ENCODE data around the gene EPB41L3. TPM values are rescaled to one million over a fixed set of nuclear protein-coding genes. Genes with fewer than 3 reads are reported as not detected.

Gene EPB41L3
- total RNA-seq, 1 donor from 2014 or later = 90.9 TPM

DNA sequence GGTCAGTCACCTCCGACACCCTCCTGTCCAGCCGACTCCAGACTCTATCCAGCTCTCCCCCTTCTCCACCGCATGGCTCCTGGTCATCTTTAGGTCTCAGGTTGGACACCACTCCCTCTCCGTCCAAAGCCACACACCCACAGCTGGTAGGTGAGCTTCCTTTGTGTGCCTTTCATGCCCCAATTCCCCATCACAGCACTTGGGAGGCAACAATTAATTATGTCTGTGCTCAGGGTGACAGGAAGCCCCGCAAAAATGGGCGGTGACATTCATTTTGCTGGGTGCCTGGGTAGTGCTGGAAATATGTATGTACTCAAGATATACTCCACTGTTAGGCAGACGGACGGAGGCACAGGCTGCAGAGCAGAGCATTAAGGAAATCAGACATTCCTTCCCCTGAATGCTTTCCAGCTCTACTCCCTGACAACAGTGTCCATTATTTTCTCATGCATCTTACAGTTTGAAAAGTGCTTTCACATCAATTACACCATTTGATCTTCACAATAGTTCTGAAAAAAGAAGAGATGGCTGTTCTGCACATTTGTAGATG is 13.1 kb downstream of the EPB41L3 start:
- Histone ChIP-seq H3K4me1 (no peaks in the 10 kb centered on the region), H3K4me3 (no peak overlapping the region), H3K27ac (no peak overlapping the region), H3K36me3 (no peaks in the 10 kb centered on the region), H3K9me3 (no peaks in the 10 kb centered on the region), H3K27me3 (no peaks in the 10 kb centered on the region)
- DNase-seq (ENCODE audit: low spot score in 2 of 2) = no peak
- intact Hi-C loops (cut with DNase I) = no loop called here
- TF ChIP-seq, protein P1, sequence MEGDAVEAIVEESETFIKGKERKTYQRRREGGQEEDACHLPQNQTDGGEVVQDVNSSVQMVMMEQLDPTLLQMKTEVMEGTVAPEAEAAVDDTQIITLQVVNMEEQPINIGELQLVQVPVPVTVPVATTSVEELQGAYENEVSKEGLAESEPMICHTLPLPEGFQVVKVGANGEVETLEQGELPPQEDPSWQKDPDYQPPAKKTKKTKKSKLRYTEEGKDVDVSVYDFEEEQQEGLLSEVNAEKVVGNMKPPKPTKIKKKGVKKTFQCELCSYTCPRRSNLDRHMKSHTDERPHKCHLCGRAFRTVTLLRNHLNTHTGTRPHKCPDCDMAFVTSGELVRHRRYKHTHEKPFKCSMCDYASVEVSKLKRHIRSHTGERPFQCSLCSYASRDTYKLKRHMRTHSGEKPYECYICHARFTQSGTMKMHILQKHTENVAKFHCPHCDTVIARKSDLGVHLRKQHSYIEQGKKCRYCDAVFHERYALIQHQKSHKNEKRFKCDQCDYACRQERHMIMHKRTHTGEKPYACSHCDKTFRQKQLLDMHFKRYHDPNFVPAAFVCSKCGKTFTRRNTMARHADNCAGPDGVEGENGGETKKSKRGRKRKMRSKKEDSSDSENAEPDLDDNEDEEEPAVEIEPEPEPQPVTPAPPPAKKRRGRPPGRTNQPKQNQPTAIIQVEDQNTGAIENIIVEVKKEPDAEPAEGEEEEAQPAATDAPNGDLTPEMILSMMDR (IDR thresholded peaks at IDR 0.05) = no peak

GRCh38 chr18:5529471-5529870 is 14.3 kb downstream of the EPB41L3 start:
- Histone ChIP-seq H3K27ac (no peak overlapping the region), H3K4me1 (no peaks in the 10 kb centered on the region), H3K9me3 (no peaks in the 10 kb centered on the region), H3K4me3 (no peak overlapping the region), H3K36me3 (no peaks in the 10 kb centered on the region), H3K27me3 (no peaks in the 10 kb centered on the region)
- intact Hi-C loops (cut with DNase I) = no loop called here
- no peak for DNase-seq (ENCODE audit: low spot score in 2 of 2)
- TF ChIP-seq, protein P1 (IDR thresholded peaks at IDR 0.05) = no peak

DNA sequence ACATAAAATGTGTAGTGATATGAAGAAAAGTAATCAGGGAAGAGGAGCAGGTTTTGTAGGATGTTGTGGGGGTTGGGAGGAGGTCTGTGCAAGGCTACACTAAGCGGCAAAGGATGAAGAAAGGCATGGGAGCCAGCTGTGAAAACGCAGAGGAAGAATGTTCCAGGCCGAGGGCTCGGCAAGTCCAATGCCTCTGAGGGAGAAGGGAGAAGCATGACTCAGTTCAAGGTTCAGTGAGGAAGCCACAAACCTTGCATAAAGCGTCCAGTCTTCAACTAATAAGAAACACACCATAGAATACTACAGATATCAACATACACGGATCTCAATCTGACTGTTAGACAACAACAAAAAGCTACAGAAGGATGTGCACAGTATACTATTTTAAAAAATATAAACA is 16.2 kb downstream of the EPB41L3 start:
- TF ChIP-seq, protein P1 (IDR thresholded peaks at IDR 0.05) = no peak
- H3K27ac ChIP-seq = no peak overlapping the region
- no peak for DNase-seq (ENCODE audit: low spot score in 2 of 2)
- no peaks in the 10 kb centered on the region for H3K4me1 ChIP-seq
- intact Hi-C loops (cut with DNase I) = no loop called here
- no peaks in the 10 kb centered on the region for H3K27me3 ChIP-seq
- H3K4me3 ChIP-seq = no peak overlapping the region
- no peaks in the 10 kb centered on the region for H3K36me3 ChIP-seq
- no peaks in the 10 kb centered on the region for H3K9me3 ChIP-seq

DNA sequence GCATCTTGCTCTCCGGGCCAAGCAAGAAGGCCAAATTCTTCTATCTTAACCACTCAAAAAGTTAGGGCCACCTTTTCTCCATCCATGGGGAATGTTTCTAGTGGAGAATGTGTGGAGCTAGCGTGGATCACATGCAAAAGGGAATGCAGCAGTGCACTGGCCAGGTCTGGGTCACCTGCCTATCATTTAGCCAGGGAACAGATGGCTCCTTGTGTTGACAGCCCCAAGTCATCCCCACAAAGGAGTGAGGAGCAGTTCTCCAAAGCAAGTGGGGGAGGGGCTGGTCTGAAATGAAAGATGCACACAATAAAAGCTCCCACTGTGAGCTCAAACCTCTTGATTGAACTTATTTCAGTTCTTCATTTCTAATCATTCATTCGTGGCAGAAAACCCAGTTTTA is 19.1 kb downstream of the EPB41L3 start:
- intact Hi-C loops (cut with DNase I) = no loop called here
- DNase-seq (ENCODE audit: low spot score in 2 of 2) = no peak
- Histone ChIP-seq H3K27me3 (no peaks in the 10 kb centered on the region), H3K36me3 (no peaks in the 10 kb centered on the region), H3K27ac (no peak overlapping the region), H3K4me1 (no peaks in the 10 kb centered on the region), H3K4me3 (no peak overlapping the region), H3K9me3 (no peaks in the 10 kb centered on the region)
- TF ChIP-seq, protein P1 (IDR thresholded peaks at IDR 0.05) = no peak

DNA sequence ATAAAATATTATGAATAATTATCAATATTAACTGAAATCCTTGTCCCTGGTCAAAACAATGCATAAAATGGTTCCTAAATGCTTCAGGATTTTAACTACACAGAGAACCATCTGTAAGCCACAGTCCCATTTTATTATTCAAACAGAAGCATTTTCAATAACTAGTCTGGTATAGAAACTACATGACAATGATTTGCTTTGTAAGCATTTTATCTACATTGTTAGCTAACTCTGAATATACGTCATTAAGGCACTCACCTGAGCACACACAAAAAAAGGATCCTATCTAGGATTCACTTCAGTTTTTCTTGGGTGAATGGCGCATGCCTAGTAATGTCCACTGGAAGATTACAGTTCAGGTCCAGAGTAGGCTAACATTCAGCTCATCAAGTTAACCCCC is 22.8 kb downstream of the EPB41L3 start:
- Histone ChIP-seq H3K36me3 (no peaks in the 10 kb centered on the region), H3K4me3 (no peak overlapping the region), H3K9me3 (no peaks in the 10 kb centered on the region), H3K27me3 (no peaks in the 10 kb centered on the region), H3K27ac (no peak overlapping the region), H3K4me1 (no peaks in the 10 kb centered on the region)
- DNase-seq (ENCODE audit: low spot score in 2 of 2) = no peak
- TF ChIP-seq, protein P1 (IDR thresholded peaks at IDR 0.05) = no peak
- intact Hi-C loops (cut with DNase I) = no loop called here

- Histone ChIP-seq H3K9me3 (no peaks in the 10 kb centered on the region), H3K36me3 (no peaks in the 10 kb centered on the region), H3K27me3 (no peaks in the 10 kb centered on the region), H3K4me3 (no peak overlapping the region), H3K4me1 (no peaks in the 10 kb centered on the region), H3K27ac (no peak overlapping the region)
- DNase-seq (ENCODE audit: low spot score in 2 of 2) = no peak
- TF ChIP-seq, protein P1 (IDR thresholded peaks at IDR 0.05) = no peak
- intact Hi-C loops (cut with DNase I) = no loop called here
Measured at GRCh38 chr18:5520464-5520863, 23.3 kb downstream of the EPB41L3 start.
